Karpas-422 (cell line): Measurements from ENCODE around the gene MIGA1. TPM values are rescaled to one million over a fixed set of nuclear protein-coding genes. Genes with fewer than 3 reads are reported as not detected.

Source experiments
- DNase-seq: peaks from one replicate; pipeline ENCODE4 v3.0.0-alpha.2; 2015
- H2AFZ ChIP-seq: fragments of 200-600 bp; sonication (generic); 2 replicates; pipeline ENCODE4 v1.6.1; 2014; ENCODE audit warnings: antibody characterized with exemption, low read length, mixed read lengths
- H3K27ac ChIP-seq: fragments of 200-600 bp; sonication (generic); 2 replicates; pipeline ENCODE4 v1.5.1; 2014; ENCODE audit warnings: mild to moderate bottlenecking, low read length, moderate library complexity
- H3K27me3 ChIP-seq: fragments of 200-600 bp; sonication (generic); 2 replicates; pipeline ENCODE4 v1.6.1; 2014; ENCODE audit warnings: low read length, mixed read lengths
- H3K36me3 ChIP-seq: fragments of 200-600 bp; sonication (generic); 2 replicates; pipeline ENCODE4 v1.6.1; 2014; ENCODE audit warnings: low read length, mixed read lengths; ENCODE audit not compliant: insufficient read depth
- H3K4me1 ChIP-seq: fragments of 200-600 bp; sonication (generic); 2 replicates; pipeline ENCODE4 v1.6.1; 2014; ENCODE audit warnings: mild to moderate bottlenecking, low read length, mixed read lengths
- H3K4me2 ChIP-seq: fragments of 200-600 bp; sonication (generic); 2 replicates; pipeline ENCODE4 v1.6.1; 2014; ENCODE audit warnings: low read length, low read depth, mild to moderate bottlenecking; ENCODE audit not compliant: poor library complexity, severe bottlenecking
- H3K4me3 ChIP-seq: fragments of 200-600 bp; sonication (generic); 2 replicates; pipeline ENCODE4 v1.5.1; 2014; ENCODE audit warnings: mild to moderate bottlenecking, antibody characterized with exemption, low read length, mixed read lengths
- H3K79me2 ChIP-seq: fragments of 200-600 bp; sonication (generic); 2 replicates; pipeline ENCODE4 v1.6.1; 2014; ENCODE audit warnings: mild to moderate bottlenecking, low read length, mixed read lengths
- H3K9ac ChIP-seq: fragments of 200-600 bp; sonication (generic); 2 replicates; pipeline ENCODE4 v1.6.0; 2014; ENCODE audit warnings: low read length
- H3K9me2 ChIP-seq: fragments of 200-600 bp; sonication (generic), shearing (Covaris generic); replicated peaks from 2 replicates; pipeline ENCODE4 v1.6.0; 2014; ENCODE audit warnings: mild to moderate bottlenecking, low read length, moderate library complexity; ENCODE audit not compliant: insufficient read depth
- H3K9me3 ChIP-seq: fragments of 300-700, 200-600 bp; sonication (generic); 2 replicates; pipeline ENCODE4 v1.6.1; 2014; ENCODE audit warnings: low read length, mixed read lengths
- H4K20me1 ChIP-seq: fragments of 200-600 bp; sonication (generic); 2 replicates; pipeline ENCODE4 v1.6.1; 2014; ENCODE audit warnings: mild to moderate bottlenecking, antibody characterized with exemption, low read length, low read depth; ENCODE audit not compliant: insufficient read depth
- total RNA-seq: library from RNA; depleted of rRNA; stranded (reverse); fragments of >200 nt; shearing (Covaris generic); gene quantifications from 2 replicates; pipeline ENCODE4 v1.2.3, GENCODE V29; 2014; ENCODE audit warnings: low replicate concordance

Gene MIGA1
- total RNA-seq, 1 experiment from 2014 or later: 7.5 TPM

DNA sequence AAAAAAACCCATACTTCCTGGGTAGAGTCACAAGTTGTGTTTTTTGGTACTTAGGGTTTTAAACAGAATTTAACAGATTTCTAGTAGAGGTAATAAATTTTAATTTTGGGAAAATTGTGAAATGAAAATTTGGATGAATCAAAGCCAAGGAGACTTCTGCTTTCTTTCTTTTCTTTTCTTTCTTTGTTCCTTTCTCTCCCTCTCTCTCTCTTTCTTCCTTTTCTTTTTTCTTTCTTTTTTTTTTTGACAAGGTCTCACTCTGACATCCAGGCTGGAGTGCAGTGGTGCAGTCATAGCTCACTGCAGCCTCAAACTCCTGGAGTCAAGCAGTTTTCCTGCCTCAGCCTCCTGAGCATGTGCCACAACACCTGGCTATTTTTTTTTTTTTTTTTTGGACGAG lies 62.1 kb downstream of the MIGA1 start:
- no peak overlapping the region for H3K27ac ChIP-seq
- DNase-seq: no peak
- H3K4me1 ChIP-seq: peaks cover 26% of the 10 kb centered on the region
- H4K20me1 ChIP-seq: no peaks in the 10 kb centered on the region
- no peaks in the 10 kb centered on the region for H3K27me3 ChIP-seq
- H3K4me3 ChIP-seq: no peak overlapping the region
- no peaks in the 10 kb centered on the region for H3K36me3 ChIP-seq
- H3K9me2 ChIP-seq: no peaks in the 10 kb centered on the region
- no peak overlapping the region for H3K4me2 ChIP-seq
- H2AFZ ChIP-seq: no peak overlapping the region
- no peaks in the 10 kb centered on the region for H3K9me3 ChIP-seq
- H3K9ac ChIP-seq: no peak overlapping the region
- H3K79me2 ChIP-seq: 0 out of 2 replicates have a peak, but pooled peaks cover 3% of the 10 kb centered on the region

DNA sequence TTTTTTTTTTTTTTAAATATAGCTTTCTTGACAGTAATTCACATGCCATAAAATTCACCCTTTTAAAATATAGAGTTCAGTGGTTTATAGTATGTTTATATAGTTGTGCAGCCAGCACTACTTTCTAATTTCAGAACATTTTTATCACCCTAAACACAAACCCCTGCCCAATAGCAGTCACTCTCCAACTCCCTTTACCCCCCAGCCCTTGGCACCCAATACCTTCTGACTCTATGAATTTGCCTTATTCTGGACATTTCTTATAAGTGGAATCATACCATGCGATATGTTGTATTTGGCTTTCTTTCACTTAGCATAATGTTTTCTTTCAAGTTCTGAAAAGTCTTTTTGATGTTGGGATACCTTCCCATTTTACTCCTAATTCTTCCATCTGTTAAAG lies 66.5 kb downstream of the MIGA1 start:
- no peak for DNase-seq
- peaks cover 46% of the 10 kb centered on the region for H3K4me1 ChIP-seq
- no peak overlapping the region for H2AFZ ChIP-seq
- H3K27ac ChIP-seq: no peak overlapping the region
- H3K9me3 ChIP-seq: no peaks in the 10 kb centered on the region
- no peak overlapping the region for H3K4me3 ChIP-seq
- no peak overlapping the region for H3K9ac ChIP-seq
- 0 out of 2 replicates have a peak, but pooled peaks cover 3% of the 10 kb centered on the region for H3K79me2 ChIP-seq
- H3K36me3 ChIP-seq: no peaks in the 10 kb centered on the region
- no peaks in the 10 kb centered on the region for H4K20me1 ChIP-seq
- no peak overlapping the region for H3K4me2 ChIP-seq
- H3K27me3 ChIP-seq: no peaks in the 10 kb centered on the region
- no peaks in the 10 kb centered on the region for H3K9me2 ChIP-seq

DNA sequence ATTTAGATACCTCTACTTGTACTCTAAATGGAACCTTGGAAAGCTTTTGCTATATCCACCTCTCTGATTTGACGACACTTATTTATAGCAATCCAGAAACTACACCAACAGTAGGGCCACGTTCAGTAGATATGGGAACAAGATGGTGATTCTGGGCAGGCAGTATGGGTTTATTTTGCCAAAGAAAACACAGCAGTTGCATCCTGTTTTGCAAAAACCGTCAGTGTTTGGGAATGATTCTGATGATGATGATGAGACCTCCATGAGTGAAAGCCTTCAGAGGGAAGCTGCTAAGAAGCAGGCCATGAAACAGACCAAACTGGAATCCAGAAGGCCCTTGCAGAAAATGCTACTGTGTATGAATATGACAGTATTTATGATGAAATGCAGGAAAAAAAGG lies 67.5 kb downstream of the MIGA1 start:
- no peak for DNase-seq
- H3K9me3 ChIP-seq: no peaks in the 10 kb centered on the region
- H2AFZ ChIP-seq: 0 out of 2 replicates have a peak overlapping the region, but pooled peaks have one; percentile 1
- no peaks in the 10 kb centered on the region for H3K27me3 ChIP-seq
- H3K27ac ChIP-seq: peak overlapping the region; percentile 82
- peak overlapping the region; percentile 59 for H3K9ac ChIP-seq
- H3K36me3 ChIP-seq: no peaks in the 10 kb centered on the region
- peaks cover 39% of the 10 kb centered on the region for H3K4me1 ChIP-seq
- 0 out of 2 replicates have a peak, but pooled peaks cover 3% of the 10 kb centered on the region for H3K79me2 ChIP-seq
- peak overlapping the region; percentile 58 for H3K4me3 ChIP-seq
- H3K9me2 ChIP-seq: no peaks in the 10 kb centered on the region
- peak overlapping the region; percentile 73 for H3K4me2 ChIP-seq
- H4K20me1 ChIP-seq: no peaks in the 10 kb centered on the region

DNA sequence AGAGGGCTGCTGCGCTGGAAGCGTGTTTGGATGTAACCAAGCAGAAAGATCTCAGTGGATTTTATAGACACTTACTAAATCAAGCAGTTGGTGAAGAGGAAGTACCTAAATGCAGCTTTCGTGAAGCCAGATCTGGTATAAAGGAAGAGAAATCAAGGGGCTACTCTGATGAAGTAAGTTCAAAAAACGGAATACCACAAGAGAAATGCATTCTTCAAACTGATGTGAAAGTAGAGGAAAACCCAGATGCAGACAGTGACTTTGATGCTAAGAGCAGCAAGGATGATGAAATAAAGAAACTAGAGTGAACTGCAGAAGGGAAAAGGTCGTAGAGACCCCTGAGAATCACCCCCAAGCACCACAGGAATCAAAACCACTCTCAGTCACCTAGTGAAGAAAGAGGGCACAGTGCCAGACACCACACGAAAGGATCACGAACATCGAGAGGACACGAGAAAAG lies 68.2 kb downstream of the MIGA1 start:
- H3K79me2 ChIP-seq: 0 out of 2 replicates have a peak, but pooled peaks cover 3% of the 10 kb centered on the region
- DNase-seq: peak; percentile 81
- H3K4me2 ChIP-seq: peak overlapping the region; percentile 73
- H2AFZ ChIP-seq: no peak overlapping the region
- no peaks in the 10 kb centered on the region for H3K36me3 ChIP-seq
- no peaks in the 10 kb centered on the region for H4K20me1 ChIP-seq
- H3K4me3 ChIP-seq: peak overlapping the region; percentile 21; the same call in 1 of the 2 replicates
- peak overlapping the region; percentile 82 for H3K27ac ChIP-seq
- H3K9me2 ChIP-seq: no peaks in the 10 kb centered on the region
- H3K9ac ChIP-seq: peak overlapping the region; percentile 59
- peaks cover 38% of the 10 kb centered on the region for H3K4me1 ChIP-seq
- no peaks in the 10 kb centered on the region for H3K27me3 ChIP-seq
- no peaks in the 10 kb centered on the region for H3K9me3 ChIP-seq

DNA sequence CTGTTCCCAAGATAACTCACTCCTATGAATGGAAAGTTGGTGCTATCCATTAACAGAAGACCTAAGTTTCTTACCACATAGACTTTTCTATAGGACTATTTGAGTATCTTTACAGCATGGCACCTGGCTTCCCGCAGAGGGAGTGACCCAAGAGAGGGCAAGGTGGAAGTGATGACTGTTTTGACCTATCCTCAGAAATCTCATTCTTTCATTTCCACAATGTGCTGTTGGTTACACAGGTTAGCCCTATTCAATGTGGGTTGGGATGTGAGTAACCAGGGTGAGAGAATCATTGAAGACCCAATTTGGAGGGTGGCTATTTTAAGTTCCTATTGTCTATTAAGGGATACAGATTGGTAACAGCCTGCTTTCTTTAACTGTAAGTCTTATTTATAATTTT lies 70.6 kb downstream of the MIGA1 start:
- H2AFZ ChIP-seq: no peak overlapping the region
- no peak overlapping the region for H3K4me3 ChIP-seq
- no peak overlapping the region for H3K9ac ChIP-seq
- H3K4me2 ChIP-seq: no peak overlapping the region
- H4K20me1 ChIP-seq: no peaks in the 10 kb centered on the region
- peaks cover 28% of the 10 kb centered on the region for H3K4me1 ChIP-seq
- H3K79me2 ChIP-seq: 0 out of 2 replicates have a peak, but pooled peaks cover 3% of the 10 kb centered on the region
- no peaks in the 10 kb centered on the region for H3K9me3 ChIP-seq
- H3K27me3 ChIP-seq: no peaks in the 10 kb centered on the region
- no peak for DNase-seq
- no peak overlapping the region for H3K27ac ChIP-seq
- no peaks in the 10 kb centered on the region for H3K36me3 ChIP-seq
- no peaks in the 10 kb centered on the region for H3K9me2 ChIP-seq

DNA sequence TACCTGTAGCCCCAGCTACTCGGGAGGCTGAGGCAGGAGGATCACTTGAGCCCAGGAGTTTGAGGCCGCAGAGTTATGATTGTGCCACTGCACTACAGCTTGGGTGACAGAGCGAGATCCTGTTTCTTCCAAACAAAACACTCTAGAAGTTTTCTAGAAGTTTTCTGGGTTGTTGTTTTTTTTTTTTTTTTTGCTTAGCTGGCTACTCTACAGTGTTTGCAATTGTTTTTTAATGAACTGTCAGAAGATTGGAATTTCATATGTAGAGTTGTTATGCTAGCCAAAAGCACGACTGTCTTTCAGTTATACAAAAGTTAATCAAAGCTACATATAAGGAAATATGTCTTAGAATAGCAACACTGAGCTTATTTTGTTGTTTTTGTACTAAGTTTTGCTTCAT lies 78.1 kb downstream of the MIGA1 start:
- no peak for DNase-seq
- H3K36me3 ChIP-seq: no peaks in the 10 kb centered on the region
- no peak overlapping the region for H3K4me3 ChIP-seq
- no peak overlapping the region for H2AFZ ChIP-seq
- no peak overlapping the region for H3K27ac ChIP-seq
- no peaks in the 10 kb centered on the region for H3K9me3 ChIP-seq
- H3K9ac ChIP-seq: no peak overlapping the region
- no peaks in the 10 kb centered on the region for H3K27me3 ChIP-seq
- no peaks in the 10 kb centered on the region for H3K9me2 ChIP-seq
- H3K4me2 ChIP-seq: no peak overlapping the region
- H3K79me2 ChIP-seq: no peaks in the 10 kb centered on the region
- H3K4me1 ChIP-seq: peaks cover 9% of the 10 kb centered on the region
- no peaks in the 10 kb centered on the region for H4K20me1 ChIP-seq

DNA sequence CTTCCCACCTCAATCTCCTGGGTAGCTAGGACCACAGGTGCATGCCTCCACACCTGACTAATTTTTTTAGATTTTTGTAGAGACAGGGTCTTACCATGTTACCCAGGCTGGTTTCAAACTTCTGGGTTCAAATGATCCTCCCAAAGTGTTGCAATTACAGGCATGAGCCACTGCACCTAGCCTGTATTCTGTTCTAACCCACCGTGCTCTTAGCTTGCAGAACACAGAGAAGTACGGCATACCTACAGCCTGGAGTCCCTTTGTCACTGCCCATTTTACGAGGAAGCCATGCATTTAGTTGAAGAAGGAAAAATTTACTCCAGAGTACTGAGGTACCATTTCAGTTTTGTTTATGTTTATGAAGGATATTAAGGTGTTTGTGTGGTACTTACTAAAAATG lies 79.3 kb downstream of the MIGA1 start:
- Histone ChIP-seq H3K9ac (no peak overlapping the region), H3K4me2 (no peak overlapping the region)
- DNase-seq: no peak

DNA sequence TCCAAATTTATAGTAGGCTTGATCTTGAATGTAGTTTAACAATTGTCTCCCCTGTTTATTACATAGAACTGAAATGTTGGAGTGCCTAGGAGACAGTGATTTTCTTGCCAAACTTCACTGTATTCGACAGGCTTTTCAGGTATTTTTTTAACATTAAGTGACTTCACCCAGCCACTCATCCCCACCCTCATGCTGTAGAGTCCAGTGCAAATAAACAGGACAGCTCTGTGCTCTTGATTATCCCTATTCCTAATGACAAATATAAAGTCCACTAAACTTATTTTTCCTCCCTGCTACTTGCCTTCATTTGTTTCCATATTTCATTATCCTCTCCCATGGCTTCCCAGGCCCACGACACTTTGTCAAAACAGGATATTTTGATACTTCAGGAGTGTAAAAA lies 79.8 kb downstream of the MIGA1 start:
- no peak overlapping the region for H3K9ac ChIP-seq

More for the DNA sequence above, 79.3 kb downstream of the MIGA1 start:
- Histone ChIP-seq H4K20me1 (no peaks in the 10 kb centered on the region), H3K9me2 (no peaks in the 10 kb centered on the region), H3K27me3 (no peaks in the 10 kb centered on the region), H2AFZ (no peak overlapping the region), H3K9me3 (no peaks in the 10 kb centered on the region), H3K79me2 (no peaks in the 10 kb centered on the region), H3K36me3 (no peaks in the 10 kb centered on the region), H3K4me1 (peaks cover 9% of the 10 kb centered on the region), H3K4me3 (no peak overlapping the region), H3K27ac (no peak overlapping the region)

More for the DNA sequence above, 79.8 kb downstream of the MIGA1 start:
- Histone ChIP-seq H2AFZ (no peak overlapping the region), H3K9me2 (no peaks in the 10 kb centered on the region), H3K27ac (no peak overlapping the region), H3K27me3 (no peaks in the 10 kb centered on the region), H3K9me3 (no peaks in the 10 kb centered on the region), H3K4me2 (no peak overlapping the region), H3K4me3 (no peak overlapping the region), H3K4me1 (peaks cover 9% of the 10 kb centered on the region), H3K79me2 (no peaks in the 10 kb centered on the region), H3K36me3 (no peaks in the 10 kb centered on the region), H4K20me1 (no peaks in the 10 kb centered on the region)
- DNase-seq: no peak
